Nephron (organoid): ENCODE results near the gene ETV1.

ENCODE experiments used
- H3K27ac Mint-ChIP-seq, 3 experiments: 2 replicates each; pipeline ENCODE4 v1.8.0; 2020; ENCODE audit warnings: mixed read lengths in 3 of 3, mild to moderate bottlenecking in 2 of 3, moderate library complexity in 1 of 3
- H3K27me3 Mint-ChIP-seq: 2 replicates; pipeline ENCODE4 v1.8.0; 2021; ENCODE audit warnings: low read depth, mild to moderate bottlenecking, moderate library complexity, mixed read lengths
- H3K36me3 Mint-ChIP-seq: 2 replicates; pipeline ENCODE4 v1.8.0; 2020; ENCODE audit warnings: low read depth, mixed read lengths
- H3K4me1 Mint-ChIP-seq: 2 replicates; pipeline ENCODE4 v1.8.0; 2020; ENCODE audit warnings: mixed read lengths
- H3K4me3 Mint-ChIP-seq, 3 experiments: 2 replicates each; pipeline ENCODE4 v1.8.0; 2020; ENCODE audit warnings: mild to moderate bottlenecking in 3 of 3, mixed read lengths in 3 of 3, moderate library complexity in 2 of 3
- H3K9me3 Mint-ChIP-seq: 2 replicates; pipeline ENCODE4 v1.8.0; 2020; ENCODE audit warnings: mixed read lengths
- TF ChIP-seq, protein P1 (sequence below), 3 experiments: fragments of 200-600 bp; sonication (generic); IDR thresholded peaks; one replicate each; pipeline ENCODE4 v1.5.0; 2021; ENCODE audit warnings: antibody characterized with exemption in 3 of 3; ENCODE audit not compliant: unreplicated experiment in 3 of 3

ETV1 gene

DNA sequence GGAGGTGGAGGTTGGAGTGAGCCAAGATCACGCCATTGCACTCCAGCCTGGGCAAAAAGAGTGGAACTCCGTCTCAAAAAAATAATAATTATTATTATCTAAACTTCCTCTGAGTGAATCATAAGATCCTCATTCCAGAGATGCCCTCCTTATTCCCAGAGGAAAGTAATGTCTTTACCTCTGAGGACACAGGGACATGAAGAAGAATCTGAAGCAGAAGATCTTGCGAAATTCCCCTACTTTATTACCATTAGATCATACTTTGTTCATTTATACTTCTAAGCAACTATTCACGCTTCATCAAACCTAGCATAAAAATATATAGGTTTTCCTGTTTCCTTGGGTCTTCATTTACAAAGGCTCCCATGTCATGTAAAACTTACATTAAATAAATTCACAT is 143.1 kb downstream of the ETV1 start:
- TF ChIP-seq, protein P1, sequence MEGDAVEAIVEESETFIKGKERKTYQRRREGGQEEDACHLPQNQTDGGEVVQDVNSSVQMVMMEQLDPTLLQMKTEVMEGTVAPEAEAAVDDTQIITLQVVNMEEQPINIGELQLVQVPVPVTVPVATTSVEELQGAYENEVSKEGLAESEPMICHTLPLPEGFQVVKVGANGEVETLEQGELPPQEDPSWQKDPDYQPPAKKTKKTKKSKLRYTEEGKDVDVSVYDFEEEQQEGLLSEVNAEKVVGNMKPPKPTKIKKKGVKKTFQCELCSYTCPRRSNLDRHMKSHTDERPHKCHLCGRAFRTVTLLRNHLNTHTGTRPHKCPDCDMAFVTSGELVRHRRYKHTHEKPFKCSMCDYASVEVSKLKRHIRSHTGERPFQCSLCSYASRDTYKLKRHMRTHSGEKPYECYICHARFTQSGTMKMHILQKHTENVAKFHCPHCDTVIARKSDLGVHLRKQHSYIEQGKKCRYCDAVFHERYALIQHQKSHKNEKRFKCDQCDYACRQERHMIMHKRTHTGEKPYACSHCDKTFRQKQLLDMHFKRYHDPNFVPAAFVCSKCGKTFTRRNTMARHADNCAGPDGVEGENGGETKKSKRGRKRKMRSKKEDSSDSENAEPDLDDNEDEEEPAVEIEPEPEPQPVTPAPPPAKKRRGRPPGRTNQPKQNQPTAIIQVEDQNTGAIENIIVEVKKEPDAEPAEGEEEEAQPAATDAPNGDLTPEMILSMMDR (IDR thresholded peaks at IDR 0.05; ENCODE audit: unreplicated experiment in 3 of 3), result no peak
- no peaks in the 10 kb centered on the region for H3K27me3 Mint-ChIP-seq
- H3K4me3 Mint-ChIP-seq, result no peak overlapping the region
- no peaks in the 10 kb centered on the region for H3K36me3 Mint-ChIP-seq
- no peaks in the 10 kb centered on the region for H3K9me3 Mint-ChIP-seq
- no peak overlapping the region for H3K27ac Mint-ChIP-seq
- no peaks in the 10 kb centered on the region for H3K4me1 Mint-ChIP-seq

- H3K4me1 Mint-ChIP-seq, result no peaks in the 10 kb centered on the region
- no peaks in the 10 kb centered on the region for H3K36me3 Mint-ChIP-seq
Measured at GRCh38 chr7:13845601-13846000, 143.9 kb downstream of the ETV1 start.

GRCh38 chr7:13844954-13845353 is 144.5 kb downstream of the ETV1 start:
- TF ChIP-seq, protein P1 (IDR thresholded peaks at IDR 0.05; ENCODE audit: unreplicated experiment in 3 of 3), result no peak
- H3K27ac Mint-ChIP-seq, result no peak overlapping the region
- H3K36me3 Mint-ChIP-seq, result no peaks in the 10 kb centered on the region
- no peaks in the 10 kb centered on the region for H3K4me1 Mint-ChIP-seq
- no peaks in the 10 kb centered on the region for H3K9me3 Mint-ChIP-seq
- no peak overlapping the region for H3K4me3 Mint-ChIP-seq
- H3K27me3 Mint-ChIP-seq, result no peaks in the 10 kb centered on the region

More at GRCh38 chr7:13845601-13846000, 143.9 kb downstream of the ETV1 start:
- Mint-ChIP-seq H3K27me3 (no peaks in the 10 kb centered on the region), H3K9me3 (no peaks in the 10 kb centered on the region), H3K27ac (no peak overlapping the region), H3K4me3 (no peak overlapping the region)
- TF ChIP-seq, protein P1 (IDR thresholded peaks at IDR 0.05; ENCODE audit: unreplicated experiment in 3 of 3), result no peak

DNA sequence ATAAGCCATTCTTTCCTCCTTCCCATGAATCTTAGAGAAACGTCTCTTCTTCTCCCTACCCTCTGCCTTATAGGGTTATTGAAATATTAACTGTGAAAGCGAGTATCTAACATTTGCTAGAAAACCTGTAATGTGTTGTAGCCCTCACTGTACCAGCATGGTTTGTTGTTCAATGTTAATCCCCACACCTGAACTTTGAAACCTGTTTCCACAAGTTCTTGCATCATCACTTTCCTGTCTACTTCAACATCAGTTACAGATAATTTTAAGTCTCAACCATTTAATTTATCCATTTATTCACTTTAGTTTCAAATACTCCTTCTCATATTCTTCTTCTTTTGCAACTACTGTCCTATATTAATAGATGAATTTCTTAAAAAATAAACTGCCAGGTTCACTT is 148.2 kb downstream of the ETV1 start:
- no peaks in the 10 kb centered on the region for H3K4me1 Mint-ChIP-seq
- TF ChIP-seq, protein P1 (IDR thresholded peaks at IDR 0.05; ENCODE audit: unreplicated experiment in 3 of 3), result no peak
- H3K9me3 Mint-ChIP-seq, result no peaks in the 10 kb centered on the region
- no peaks in the 10 kb centered on the region for H3K27me3 Mint-ChIP-seq
- no peak overlapping the region for H3K27ac Mint-ChIP-seq
- no peaks in the 10 kb centered on the region for H3K36me3 Mint-ChIP-seq
- H3K4me3 Mint-ChIP-seq, result no peak overlapping the region
